Limb (tissue), 2 donors: ENCODE data around the gene TTYH2.

ENCODE experiments used
- DNase-seq, 2 donors: peaks; one replicate each; pipeline ENCODE4 v3.0.0-alpha.2; 2016; ENCODE audit errors: extremely low spot score in 2 of 2

TTYH2 gene

DNA sequence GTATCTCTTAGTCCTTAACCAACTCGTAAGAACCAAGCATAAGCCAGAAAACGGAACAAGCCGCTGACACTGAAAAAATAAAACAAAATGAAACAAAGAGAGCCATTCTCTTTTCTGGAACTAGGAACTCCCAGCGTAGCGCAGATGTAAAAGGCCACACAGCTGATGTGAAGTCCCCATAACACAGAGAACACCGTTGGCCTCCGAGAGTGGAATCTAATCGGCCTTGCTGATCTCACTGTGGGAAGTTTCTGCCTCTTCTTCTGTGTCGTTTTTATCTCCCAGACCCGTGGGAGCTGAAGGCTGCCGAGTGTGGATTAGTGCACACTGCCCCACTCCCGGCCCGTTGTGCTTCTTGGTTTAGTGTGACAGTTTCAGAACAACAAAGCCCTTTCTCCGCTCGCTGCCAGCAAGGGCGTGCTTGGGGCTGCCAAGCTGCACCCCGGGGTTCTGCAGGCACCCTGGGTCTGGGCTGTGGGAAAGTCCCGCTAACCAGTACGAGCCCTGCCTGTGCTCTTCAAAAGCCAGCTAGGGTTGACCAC, 21.7 kb downstream of the TTYH2 start:
- DNase-seq: no peak

DNA sequence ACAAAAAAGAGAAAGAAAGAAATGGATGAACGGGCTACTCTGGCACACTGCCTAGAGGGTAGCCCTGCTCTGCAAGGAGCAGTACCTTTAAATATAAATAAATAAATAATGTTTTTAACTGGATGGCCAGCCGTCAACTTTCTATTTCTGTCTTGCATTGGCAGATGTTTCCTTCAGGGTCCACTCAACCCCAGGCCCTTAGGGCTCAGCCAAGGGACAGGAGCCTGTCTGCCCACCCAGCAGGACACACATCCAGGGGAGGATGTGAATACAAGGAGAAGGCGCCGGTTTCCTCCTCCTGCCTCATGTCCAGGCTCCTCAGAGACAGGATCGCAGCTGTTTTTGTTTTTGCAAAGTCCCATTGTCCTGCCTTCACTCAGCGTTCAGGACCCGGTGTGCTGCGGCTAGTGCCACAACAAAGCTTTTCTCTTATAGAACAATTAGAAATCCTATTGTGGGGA, 22.6 kb downstream of the TTYH2 start:
- DNase-seq: no peak

DNA sequence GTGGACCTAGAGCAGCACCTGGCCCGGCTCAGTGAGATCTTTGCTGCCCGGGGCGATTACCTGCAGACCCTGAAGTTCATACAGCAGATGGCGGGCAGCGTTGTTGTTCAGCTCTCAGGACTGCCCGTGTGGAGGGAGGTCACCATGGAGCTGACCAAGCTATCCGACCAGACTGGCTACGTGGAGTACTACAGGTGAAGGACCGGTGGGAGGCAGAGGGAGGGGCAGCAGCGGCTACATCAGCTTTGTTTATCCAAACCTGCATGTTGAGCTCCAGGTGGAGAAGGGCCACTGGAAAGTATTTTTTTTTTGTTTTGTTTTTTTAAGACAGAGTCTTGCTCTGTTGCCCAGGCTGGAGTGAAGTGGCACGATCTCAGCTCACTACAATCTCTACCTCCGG, 23.9 kb downstream of the TTYH2 start:
- DNase-seq: no peak

DNA sequence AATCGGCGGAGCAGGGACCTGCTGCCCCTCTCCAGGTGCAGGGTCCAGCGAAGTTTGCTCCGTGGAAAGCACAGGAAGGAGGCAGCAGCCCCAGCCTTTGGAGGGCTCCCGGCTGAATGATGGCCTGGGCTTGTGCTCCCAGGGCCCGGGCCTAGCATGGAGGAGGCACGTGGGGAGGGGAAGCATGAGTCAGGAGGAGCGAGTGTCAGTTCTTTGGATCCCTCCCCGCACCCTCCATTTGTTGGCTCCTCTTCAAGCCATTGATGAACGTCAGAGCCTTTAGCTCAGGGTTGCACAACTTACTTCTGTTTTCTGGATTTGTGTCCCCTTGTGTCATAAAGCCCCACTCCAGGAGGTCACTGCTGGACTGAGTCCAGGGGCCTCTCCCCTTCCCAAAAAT, 25.8 kb downstream of the TTYH2 start:
- DNase-seq: no peak

DNA sequence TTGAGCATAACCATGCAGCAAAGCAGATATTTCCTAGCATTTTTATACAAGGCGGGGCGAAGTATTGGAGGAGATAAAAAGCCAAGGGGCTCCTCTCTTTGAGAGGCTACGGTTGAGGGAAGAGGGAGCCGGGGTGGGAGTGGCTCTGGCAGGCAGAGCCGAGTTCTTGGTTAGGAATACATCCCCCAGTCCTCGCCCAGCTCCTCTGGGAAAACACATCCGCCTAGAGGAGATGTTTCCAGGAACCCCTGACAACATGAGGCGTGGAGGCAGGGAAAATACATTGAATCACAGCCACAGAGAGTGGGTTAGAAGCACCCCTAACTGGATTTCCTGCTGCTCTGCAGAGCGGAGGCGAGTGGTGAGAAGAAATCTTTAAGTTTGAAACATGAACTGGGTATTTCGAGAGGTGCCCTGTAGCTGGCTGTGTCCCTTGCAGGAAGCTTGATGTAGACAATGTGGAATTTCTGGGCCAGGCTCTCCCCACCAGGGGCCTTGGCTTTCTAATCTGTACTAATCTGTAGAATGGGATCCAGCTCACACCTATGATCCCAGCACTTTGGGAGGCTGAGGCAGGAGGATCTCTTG, 27.3 kb downstream of the TTYH2 start:
- DNase-seq: peak; percentile 76 to 77

DNA sequence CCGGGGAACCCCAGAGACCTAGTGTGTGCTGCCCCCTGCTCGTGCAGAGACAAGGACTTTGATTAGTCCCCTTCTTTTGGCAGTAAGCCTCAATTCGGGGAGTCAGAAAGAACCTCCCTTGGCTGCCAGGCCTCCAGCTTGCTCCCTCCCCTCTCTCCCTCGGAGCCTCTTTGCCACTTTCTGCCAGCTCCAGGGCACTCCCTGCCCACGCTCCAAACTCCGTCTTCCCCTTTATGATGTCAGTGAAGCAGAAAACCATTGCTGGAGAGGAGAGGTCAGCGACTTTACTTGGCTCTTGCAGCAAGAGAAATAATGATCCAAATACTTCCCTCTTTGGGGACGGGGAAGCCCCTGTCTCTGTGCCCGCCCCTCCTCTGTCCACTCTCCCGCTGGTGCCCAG, 28.1 kb downstream of the TTYH2 start:
- DNase-seq: no peak

DNA sequence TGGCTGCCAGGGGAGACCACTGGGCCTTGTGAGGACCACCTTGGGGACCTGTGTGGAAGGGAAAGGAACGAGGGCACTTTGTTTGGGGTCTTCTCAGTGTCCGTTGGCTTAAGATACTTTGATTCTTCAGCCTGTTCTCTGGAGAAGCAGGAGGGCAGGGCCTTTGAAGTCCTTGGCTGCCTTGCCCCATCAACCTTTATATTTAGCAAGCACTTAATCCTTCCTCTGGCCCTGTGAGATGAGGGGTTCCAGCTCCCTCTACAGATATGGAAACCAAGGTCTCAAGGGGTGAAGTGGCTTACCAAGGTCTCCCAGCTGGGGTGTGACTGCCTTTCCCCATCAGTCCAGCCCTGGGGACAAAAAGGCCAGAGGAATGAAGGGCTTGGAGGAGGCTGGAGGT, 28.5 kb downstream of the TTYH2 start:
- DNase-seq: no peak

DNA sequence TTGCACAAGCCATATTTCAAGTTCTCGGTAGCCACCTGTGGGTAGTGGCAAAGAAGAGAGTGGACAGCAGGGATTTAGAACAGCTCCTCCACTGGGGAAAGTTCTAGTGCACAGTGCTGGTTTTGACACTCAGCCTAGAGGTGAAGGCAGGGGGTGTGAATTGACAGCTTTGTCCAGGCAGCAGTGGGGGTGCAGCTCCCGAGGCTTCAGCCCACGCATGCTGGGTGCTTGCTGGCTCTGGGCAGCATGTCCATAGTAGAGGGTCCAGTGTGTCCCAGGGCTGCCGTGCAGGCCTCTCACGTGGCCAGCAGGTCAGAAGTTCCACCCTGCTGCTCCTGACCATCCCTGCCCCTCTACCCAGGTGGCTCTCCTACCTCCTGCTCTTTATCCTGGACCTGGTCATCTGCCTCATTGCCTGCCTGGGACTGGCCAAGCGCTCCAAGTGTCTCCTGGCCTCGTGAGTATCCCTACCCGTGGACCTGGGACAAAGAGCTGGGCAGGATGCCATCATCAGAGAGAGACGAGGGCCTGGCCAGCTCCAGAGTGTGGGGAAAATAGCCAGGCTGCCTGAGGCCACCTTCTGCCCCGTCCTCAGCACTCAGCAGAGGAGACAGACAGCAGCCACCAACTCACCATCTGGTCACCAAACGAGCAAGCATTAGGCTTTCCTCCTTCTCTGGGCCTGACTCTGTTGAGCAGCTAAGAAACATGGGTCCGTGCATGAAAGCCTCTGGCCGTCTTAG, 29.8 kb downstream of the TTYH2 start:
- no peak for DNase-seq

DNA sequence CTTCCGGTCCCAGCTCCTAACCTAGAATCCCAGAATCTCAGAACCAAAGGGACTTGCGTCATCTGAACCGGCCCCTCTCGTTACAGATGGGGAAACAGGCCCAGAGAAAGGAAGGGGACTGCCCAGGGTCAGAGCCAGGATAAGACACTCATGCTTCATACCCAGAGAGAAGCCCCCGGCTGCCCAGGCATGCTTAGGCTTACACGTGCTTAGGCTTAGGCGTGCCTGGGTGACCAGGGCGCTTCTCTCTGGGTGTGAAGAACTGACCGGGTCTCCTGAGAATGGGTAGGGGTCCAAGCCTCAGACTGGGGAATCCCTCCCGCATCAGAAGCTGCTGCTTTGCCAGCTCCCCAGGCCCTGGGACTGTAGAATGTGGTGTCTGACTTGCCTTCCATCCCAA, 30.8 kb downstream of the TTYH2 start:
- no peak for DNase-seq

DNA sequence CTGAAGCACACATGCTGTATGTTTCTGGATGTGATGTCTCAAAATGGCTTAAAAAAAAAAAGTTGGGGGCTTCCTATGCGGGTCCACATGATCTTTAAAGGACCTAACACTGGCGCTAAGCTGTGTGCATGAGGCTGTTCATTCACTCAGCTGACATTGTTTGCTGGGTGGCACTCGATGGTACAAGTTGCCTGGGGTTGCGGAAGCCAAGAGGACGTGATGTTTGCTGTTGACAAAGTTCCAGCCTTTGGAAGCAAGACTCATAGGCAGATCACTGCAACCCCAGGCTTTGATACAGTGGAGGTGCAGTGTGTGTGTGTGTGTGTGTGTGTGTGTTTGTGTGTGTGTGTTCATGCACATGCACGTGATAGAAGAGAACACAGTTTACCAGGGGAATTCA, 31.2 kb downstream of the TTYH2 start:
- DNase-seq: no peak

DNA sequence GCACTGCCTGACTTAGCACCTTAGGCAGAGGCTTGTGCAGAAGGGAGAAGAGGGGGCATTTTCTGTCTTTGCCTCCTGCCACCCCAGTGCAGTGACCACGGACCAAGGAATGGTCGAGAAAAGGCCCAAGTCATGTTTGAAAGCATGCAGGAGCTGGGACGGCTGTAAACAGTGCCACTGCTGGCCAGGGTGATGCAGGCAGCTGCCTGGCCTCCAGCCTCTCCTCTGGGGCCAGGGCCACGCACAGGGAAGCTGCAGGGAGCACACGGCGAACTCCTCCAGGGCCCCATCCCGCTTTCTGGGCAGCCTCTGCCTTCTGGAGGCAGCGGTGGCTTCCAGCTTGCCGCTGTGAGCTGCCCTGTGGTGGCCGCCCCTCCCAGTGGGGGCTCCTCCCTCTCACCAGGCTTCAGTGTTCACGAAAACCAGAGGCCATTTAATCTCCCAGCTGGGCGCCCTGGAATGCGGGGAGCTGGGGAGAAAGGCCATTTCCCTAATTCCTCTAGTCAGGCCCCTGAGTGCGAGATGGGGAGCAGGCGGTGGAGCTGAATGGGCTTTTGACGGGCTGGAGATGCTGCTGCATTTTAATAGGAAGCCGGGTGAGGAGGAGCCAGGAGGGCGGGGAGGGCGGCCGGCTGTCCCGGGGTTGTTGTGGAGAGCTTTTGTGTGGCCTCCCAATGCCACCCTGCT, 31.9 kb downstream of the TTYH2 start:
- DNase-seq: peak in 1 of 2 donors; percentile 60

DNA sequence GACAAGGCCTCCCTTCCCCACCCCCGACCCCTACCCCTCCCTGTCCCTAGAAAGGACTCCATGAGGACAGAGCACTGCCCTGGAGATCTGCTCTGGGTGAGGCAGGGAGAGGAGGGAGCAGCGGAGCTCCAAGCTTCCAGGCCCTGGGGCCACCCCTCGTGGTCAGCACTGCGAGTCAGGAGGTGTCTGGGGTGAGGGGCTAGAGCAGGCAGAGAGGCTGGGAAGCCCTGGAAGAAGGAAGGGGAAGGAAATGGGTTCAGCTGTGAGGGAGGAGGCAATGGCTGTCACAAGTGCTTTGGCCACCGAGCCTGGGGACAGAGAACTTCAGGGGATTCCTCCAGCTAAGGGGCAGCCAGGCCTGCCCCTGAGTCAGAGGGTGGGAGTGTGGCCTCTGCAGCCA, 32.5 kb downstream of the TTYH2 start:
- DNase-seq: no peak

DNA sequence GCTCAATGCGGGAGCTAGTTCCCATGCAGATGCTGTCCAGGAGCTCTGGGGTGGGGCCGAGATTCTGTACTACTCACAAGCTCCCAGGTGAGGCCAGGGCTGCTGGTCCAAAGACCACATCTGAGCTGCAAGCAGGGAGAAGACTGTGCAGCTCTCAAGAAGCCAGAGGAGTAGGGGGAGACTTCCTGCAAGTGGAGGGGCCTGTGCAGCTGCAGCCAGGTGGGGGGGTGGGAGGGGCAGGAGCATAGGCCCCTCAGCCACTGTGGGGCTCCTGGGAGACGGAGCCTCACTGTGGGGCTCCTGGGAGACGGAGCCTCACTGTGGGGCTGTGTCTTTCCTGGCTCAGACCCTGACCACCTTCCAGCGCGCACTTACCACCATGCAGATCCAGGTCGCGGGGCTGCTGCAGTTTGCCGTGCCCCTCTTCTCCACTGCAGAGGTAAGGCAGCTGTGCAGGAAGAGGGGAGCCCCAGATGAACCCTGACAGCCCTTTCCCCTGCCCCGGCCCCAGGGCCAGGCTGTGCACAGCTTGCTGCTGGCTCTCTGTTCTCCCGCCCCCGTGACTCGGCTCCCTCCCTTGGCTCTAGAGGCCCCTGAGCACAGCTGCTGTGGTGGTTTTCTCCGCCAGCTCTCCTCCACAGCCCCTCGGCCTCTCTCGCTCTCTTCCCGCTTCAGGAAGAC, 36.4 kb downstream of the TTYH2 start:
- peak; percentile 56 to 58 for DNase-seq

DNA sequence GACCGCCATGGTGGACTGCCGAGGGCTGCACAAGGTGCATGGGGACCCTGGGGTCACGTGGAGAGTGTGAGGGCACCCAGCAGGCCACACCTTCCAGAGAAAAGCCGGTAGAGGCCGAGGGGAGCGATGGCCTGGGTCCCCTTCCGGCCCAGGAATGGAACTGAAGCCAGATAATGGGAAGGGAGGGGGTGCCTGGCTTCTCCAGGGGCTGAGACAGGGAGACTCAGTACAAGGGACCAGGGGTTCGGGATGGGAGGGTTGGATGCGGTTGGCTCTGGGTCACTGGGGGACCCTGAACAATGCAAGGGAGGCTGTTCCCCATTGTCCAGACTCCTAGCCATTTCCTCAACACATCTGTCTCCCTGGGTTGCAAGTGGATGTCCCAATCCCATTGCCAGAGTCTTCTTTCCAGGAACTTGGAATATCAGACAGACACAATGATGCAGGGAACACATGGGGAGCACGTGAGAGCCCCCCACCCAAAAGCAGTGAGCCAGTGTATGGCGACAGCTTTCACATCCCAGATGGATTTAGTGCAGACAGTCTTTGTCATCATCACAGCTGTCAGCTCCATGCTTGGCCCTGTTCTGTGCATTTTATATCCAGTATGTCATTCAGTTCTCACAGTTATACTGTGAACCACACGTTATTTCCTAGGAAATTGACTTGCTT, 37.1 kb downstream of the TTYH2 start:
- no peak for DNase-seq

DNA sequence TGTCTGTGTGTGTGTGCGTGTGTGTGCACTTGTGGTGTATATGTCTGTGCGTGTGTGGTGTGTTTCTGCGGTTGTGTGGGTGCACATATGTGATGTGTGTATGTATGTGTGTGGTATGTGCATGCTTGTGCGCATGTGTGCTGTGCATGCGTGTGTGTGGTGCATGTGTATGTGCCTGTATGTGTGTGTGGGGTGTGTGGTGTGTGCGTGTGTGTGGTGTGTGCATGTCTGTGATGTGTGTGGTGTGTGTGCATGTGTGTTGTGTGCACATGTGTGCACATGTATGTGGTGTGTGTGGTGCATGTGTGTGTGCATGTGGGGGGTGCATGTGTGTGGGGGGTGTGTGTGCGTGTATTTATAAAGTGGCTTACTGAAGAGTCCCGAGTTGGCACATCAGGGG, 37.7 kb downstream of the TTYH2 start:
- DNase-seq: no peak

DNA sequence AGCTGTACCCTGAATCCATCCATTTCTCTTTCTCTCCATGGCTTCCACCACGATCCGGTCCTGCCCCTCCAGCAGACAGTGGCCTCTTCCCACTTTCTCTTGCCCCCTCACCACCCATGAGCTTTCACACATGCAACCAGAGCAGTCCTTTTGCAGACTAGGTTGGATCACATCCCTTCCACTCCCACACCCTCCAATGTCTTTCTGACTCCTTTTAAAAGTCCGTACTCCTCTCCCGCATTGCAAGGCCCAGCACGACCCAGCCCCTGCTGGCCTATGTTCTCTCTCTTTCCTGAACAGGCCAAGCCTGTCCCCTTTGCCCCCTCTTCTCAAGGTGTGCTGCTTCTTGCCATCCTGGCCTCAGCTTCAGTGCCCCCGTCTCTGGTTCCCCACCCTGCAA, 38.2 kb downstream of the TTYH2 start:
- no peak for DNase-seq

DNA sequence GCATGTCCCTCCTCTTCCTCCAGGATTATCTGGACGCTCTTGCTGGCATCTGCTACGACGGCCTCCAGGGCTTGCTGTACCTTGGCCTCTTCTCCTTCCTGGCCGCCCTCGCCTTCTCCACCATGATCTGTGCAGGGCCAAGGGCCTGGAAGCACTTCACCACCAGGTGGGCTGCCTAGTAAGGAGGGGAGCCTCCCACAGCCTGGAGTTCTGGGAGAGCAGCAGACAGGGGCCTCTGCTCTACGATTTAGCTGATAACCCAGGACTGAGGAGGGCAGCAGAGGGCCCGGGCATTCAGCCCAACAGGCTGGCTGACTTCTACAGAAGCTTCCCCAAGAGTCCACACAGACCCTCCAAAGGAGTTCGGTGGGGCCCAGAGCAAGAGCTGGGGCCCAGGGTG, 38.8 kb downstream of the TTYH2 start:
- no peak for DNase-seq

DNA sequence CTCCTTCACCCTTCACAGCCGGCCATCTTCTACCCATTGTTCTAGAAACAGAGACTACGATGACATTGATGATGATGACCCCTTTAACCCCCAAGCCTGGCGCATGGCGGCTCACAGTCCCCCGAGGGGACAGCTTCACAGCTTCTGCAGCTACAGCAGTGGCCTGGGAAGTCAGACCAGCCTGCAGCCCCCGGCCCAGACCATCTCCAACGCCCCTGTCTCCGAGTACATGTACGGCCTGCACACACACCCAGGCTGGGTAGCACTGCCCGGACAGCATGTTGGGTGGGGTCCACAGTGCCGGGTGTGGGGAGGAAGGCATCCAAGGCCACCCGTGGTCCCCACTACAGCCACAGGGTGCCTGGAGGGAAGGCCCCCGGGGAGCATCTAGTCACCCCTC, 39.7 kb downstream of the TTYH2 start:
- DNase-seq: no peak

DNA sequence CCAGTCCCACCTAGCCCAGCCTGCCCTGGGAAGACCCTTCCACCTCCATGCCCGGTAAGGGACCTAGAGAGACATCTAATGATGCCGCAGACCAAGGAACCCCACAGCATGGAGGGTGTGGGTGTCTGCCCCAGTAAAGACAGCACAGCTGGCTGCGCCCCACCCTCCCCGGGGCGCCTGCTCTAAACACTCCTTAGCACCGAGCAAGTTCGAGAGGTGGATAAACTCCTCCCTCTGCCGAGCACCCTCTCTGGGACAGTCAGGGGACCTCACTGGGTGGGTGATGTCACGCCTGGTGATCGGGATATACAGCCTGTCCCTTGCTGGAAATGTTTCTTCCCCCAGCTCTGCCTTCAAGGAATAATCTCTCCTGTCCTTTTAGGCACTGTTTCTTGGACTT, 43.9 kb downstream of the TTYH2 start:
- no peak for DNase-seq

DNA sequence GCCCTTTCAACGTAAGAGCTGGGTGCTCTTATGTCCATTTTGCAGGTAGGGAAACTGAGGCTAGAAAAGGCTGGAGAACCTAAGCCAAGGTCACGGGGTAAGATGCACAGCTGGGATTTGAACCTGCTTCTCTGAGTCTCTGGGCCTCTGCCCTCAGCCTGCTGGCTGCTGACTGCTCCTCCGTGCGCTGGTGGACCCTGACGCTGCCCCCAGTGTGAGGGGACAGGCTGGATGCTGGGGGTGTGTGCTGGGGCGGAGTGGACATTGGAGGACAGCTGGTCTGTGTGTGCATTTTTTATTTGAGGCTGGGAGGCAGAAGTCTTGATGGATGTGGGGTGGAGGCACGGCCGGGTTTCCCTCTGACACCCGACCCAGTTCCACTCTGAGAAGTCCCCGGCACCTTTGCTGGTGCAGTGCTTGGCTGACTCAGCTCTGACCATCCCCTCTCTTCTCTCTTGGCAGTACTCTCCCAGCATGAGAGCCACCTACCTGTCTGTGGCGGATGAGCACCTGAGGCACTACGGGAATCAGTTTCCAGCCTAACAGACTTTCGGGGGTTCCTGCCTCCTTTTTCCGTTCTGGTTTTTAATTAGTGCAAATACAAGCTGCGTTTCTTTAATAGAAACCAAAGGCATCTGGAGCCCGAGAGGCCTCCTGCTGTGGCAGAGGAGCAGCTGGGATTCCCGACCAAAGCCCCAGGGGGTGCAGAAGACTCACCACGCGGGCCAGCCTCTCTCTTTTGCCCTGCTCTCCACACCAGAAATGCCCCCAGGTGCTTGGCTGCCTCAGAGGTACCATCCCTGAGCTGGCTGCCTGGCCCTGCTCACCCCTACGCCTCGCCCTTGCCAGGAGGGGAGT, 46.5 kb downstream of the TTYH2 start:
- peak in 1 of 2 donors; percentile 41 for DNase-seq

DNA sequence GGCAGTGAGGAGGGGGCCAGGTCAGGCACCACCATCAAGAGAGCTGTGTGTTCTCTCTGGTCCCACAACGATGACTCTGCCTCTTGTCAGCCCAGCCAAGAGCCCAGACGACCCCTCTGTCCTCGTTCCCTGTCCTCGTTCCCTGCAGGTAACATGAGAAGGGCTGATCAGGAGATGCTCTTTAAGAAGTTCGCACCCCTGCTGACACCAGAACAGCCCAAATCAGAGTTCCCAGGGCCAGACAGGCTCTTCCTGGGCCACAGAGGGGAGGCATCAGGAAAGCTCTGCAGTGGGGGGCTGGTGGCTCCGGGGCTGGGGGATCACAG, 47.1 kb downstream of the TTYH2 start:
- no peak for DNase-seq
